ENCODE data around the gene RHOG. TPM values are rescaled to one million over a fixed set of nuclear protein-coding genes. Genes with fewer than 3 reads are reported as not detected.

The RHOG gene
- total RNA-seq (2021), result 28.8 to 33.6 TPM (median 28.8 TPM) in 3 replicates
- percentile 71 among the genes with signal in this experiment for Bru-seq, nascent RNA
- long read RNA-seq, experiment 1, transcript RHOG-201 (2 exons, 1,319 nt), result major isoform, 18 of 21 reads
- long read RNA-seq, experiment 1, partial matches to known transcripts, result 0 of 21 reads
- long read RNA-seq, experiment 1, other reads (novel, unspliced or antisense), result 3 of 21 reads
- long read RNA-seq, experiment 2, transcript RHOG-201 (2 exons, 1,319 nt), result major isoform, 32 of 54 reads
- long read RNA-seq, experiment 2, partial matches to known transcripts, result 0 of 54 reads
- long read RNA-seq, experiment 2, other reads (novel, unspliced or antisense), result 22 of 54 reads
- long read RNA-seq, experiment 3, transcript RHOG-201 (2 exons, 1,319 nt), result major isoform, 165 of 168 reads
- long read RNA-seq, experiment 3, partial matches to known transcripts, result 0 of 168 reads
- long read RNA-seq, experiment 3, other reads (novel, unspliced or antisense), result 3 of 168 reads

- ChIA-PET CTCF (interaction anchor here (0.6 to 7.2 kb wide), 26 partner anchors 10 to 347 kb away, joined by 3 to 165 read pairs (median 4); partner anchors contain the start of genes NUP98, PGAP2 and STIM1), POLR2A (interaction anchor here (0.6 to 2.5 kb wide), 6 partner anchors 9 to 237 kb away, joined by 3 to 17 read pairs (median 4); partner anchors contain the start of gene STIM1)
- peak within 1 kb of the TSS; percentile 36; the same call in 1 of the 2 replicates for H3K27ac Mint-ChIP-seq
- no peaks in the 10 kb centered on the region for H3K36me3 Mint-ChIP-seq
- H3K4me1 Mint-ChIP-seq, result peaks cover 39% of the 10 kb centered on the region
- DNase-seq (ENCODE audit: low spot score) (peak; percentile 73), ATAC-seq (peak; percentile 75)
- no peak for TF ChIP-seq HMGXB4 (CRISPR knock-in tag; IDR thresholded peaks at IDR 0.05)
- TF ChIP-seq SP1 (CRISPR knock-in tag; conservative IDR thresholded peaks at IDR 0.05), result 0 out of 2 replicates have a peak, but pooled peaks have one; percentile 14
- TF ChIP-seq ESRRA (CRISPR knock-in tag; IDR thresholded peaks at IDR 0.05; ENCODE audit: borderline replicate concordance), result peak; percentile 57; the same call in 1 of the 2 replicates
- TF ChIP-seq ARID4B (CRISPR knock-in tag; IDR thresholded peaks at IDR 0.05; ENCODE audit: borderline replicate concordance), result peak; percentile 7; the same call in 1 of the 2 replicates
- 0 out of 2 replicates have a peak, but pooled peaks have one; percentile 21 for TF ChIP-seq ZNF232 (CRISPR knock-in tag; IDR thresholded peaks at IDR 0.05)
- no peak for TF ChIP-seq CTCF (IDR thresholded peaks at IDR 0.05)
- no peak for TF ChIP-seq CBFB (CRISPR knock-in tag; IDR thresholded peaks at IDR 0.05; ENCODE audit: low read depth)
- no peaks in the 10 kb centered on the region for H3K9me3 Mint-ChIP-seq
- peaks cover 9% of the 10 kb centered on the region for H3K27me3 Mint-ChIP-seq (ENCODE audit: low read depth)
- peak within 1 kb of the TSS; percentile 82 for H3K4me3 Mint-ChIP-seq
Observed at GRCh38 chr11:3840870-3841425, at the start of gene RHOG. Gene RHOG (minus strand): TSS chr11:3840959. CDS start chr11:3828138, 12,821 bp downstream.

- no peak for ATAC-seq
- Mint-ChIP-seq H3K9me3 (no peaks in the 10 kb centered on the region), H3K27me3 (ENCODE audit: low read depth) (no peaks in the 10 kb centered on the region), H3K4me3 (no peak overlapping the region), H3K4me1 (no peaks in the 10 kb centered on the region), H3K27ac (no peak overlapping the region), H3K36me3 (no peaks in the 10 kb centered on the region)
- CTCF ChIA-PET, result interaction anchor here (0.6 to 1.2 kb wide), 2 partner anchors 19 to 95 kb away, joined by 3 to 4 read pairs; no protein-coding TSS in a partner anchor
- POLR2A ChIA-PET, result no interaction called here
- no peak for DNase-seq (ENCODE audit: low spot score)
- TF ChIP-seq ZNF138 (CRISPR knock-in tag; conservative IDR thresholded peaks at IDR 0.05) (no peak), CTCF (IDR thresholded peaks at IDR 0.05) (no peak), SP1 (CRISPR knock-in tag; conservative IDR thresholded peaks at IDR 0.05) (no peak), ZMAT4 (CRISPR knock-in tag; IDR thresholded peaks at IDR 0.05) (no peak), ELF4 (CRISPR knock-in tag; IDR thresholded peaks at IDR 0.05; ENCODE audit: low read depth) (no peak), RELA (CRISPR knock-in tag; IDR thresholded peaks at IDR 0.05; ENCODE audit: borderline replicate concordance) (no peak), E2F4 (CRISPR knock-in tag; IDR thresholded peaks at IDR 0.05; ENCODE audit: borderline replicate concordance, low read depth) (no peak), ZNF671 (CRISPR knock-in tag; IDR thresholded peaks at IDR 0.05) (no peak), AFF4 (CRISPR knock-in tag; IDR thresholded peaks at IDR 0.05; ENCODE audit: borderline replicate concordance) (no peak), ETV6 (CRISPR knock-in tag; IDR thresholded peaks at IDR 0.05) (no peak)
Observed at GRCh38 chr11:3890014-3890413, 49.3 kb upstream of the RHOG start.
